GM18520 (cell line): ENCODE data around the gene CDC37L1.

Source experiments
- ATAC-seq: cut with Tn5 transposase; IDR thresholded peaks from one replicate; pipeline ENCODE4 v1.9.1; 2021; ENCODE audit not compliant: unreplicated experiment

CDC37L1 gene

GRCh38 chr9:4668604-4669003, 10.8 kb upstream of the CDC37L1 start:
- ATAC-seq, result no peak

GRCh38 chr9:4669890-4670289, 9.5 kb upstream of the CDC37L1 start:
- no peak for ATAC-seq

GRCh38 chr9:4670591-4670990, 8.8 kb upstream of the CDC37L1 start:
- ATAC-seq, result no peak

- no peak for ATAC-seq
These were observed 7.6 kb upstream of the CDC37L1 start for GRCh38 chr9:4671737-4672136.

GRCh38 chr9:4674783-4675182, 4.6 kb upstream of the CDC37L1 start:
- ATAC-seq, result no peak

- ATAC-seq, result no peak
These were observed 2.0 kb upstream of the CDC37L1 start for GRCh38 chr9:4677392-4677791.

- no peak for ATAC-seq
These were observed 596 bp upstream of the CDC37L1 start for GRCh38 chr9:4678679-4679267.

- ATAC-seq, result no peak
These were observed 780 bp downstream of the CDC37L1 start for GRCh38 chr9:4680173-4680525.

GRCh38 chr9:4680750-4681149, 1.4 kb downstream of the CDC37L1 start:
- ATAC-seq, result no peak

GRCh38 chr9:4684820-4685219, 5.5 kb downstream of the CDC37L1 start:
- no peak for ATAC-seq

GRCh38 chr9:4686112-4686511, 6.7 kb downstream of the CDC37L1 start:
- no peak for ATAC-seq

GRCh38 chr9:4686584-4686983, 7.2 kb downstream of the CDC37L1 start:
- no peak for ATAC-seq

- no peak for ATAC-seq
These were observed 9.7 kb downstream of the CDC37L1 start for GRCh38 chr9:4689021-4689420.

- peak; percentile 58 for ATAC-seq
These were observed 10.3 kb downstream of the CDC37L1 start for GRCh38 chr9:4689687-4690104.

- peak; percentile 18 for ATAC-seq
These were observed 10.8 kb downstream of the CDC37L1 start for GRCh38 chr9:4690144-4690543.

- ATAC-seq, result no peak
These were observed 12.4 kb downstream of the CDC37L1 start for GRCh38 chr9:4691795-4692194.

- no peak for ATAC-seq
These were observed 20.7 kb downstream of the CDC37L1 start for GRCh38 chr9:4700091-4700490.

GRCh38 chr9:4700932-4701331, 21.6 kb downstream of the CDC37L1 start:
- ATAC-seq, result no peak

GRCh38 chr9:4701526-4701925, 22.2 kb downstream of the CDC37L1 start:
- ATAC-seq, result no peak

GRCh38 chr9:4704129-4704528, 24.8 kb downstream of the CDC37L1 start:
- ATAC-seq, result no peak

GRCh38 chr9:4706021-4706420, 26.7 kb downstream of the CDC37L1 start:
- ATAC-seq, result no peak

- no peak for ATAC-seq
These were observed 27.7 kb downstream of the CDC37L1 start for GRCh38 chr9:4706971-4707622.

GRCh38 chr9:4709380-4709779, 30.0 kb downstream of the CDC37L1 start:
- no peak for ATAC-seq
